Osteoblast (primary cell): ENCODE results near the gene CNOT6. TPM values are rescaled to one million over a fixed set of nuclear protein-coding genes. Genes with fewer than 3 reads are reported as not detected.

Source experiments
- DNase-seq: peaks from one replicate; pipeline ENCODE4 v3.0.0; 2011; ENCODE audit warnings: low spot score, mixed read lengths; ENCODE audit not compliant: insufficient read length; ENCODE audit errors: missing footprints
- H2AFZ ChIP-seq: 2 replicates; pipeline ENCODE4 v1.6.0; 2011; ENCODE audit warnings: mild to moderate bottlenecking, low read length
- H3K27ac ChIP-seq: 2 replicates; pipeline ENCODE4 v1.5.1; 2011; ENCODE audit warnings: mild to moderate bottlenecking, low read depth, low read length, moderate library complexity
- H3K27me3 ChIP-seq: 2 replicates; pipeline ENCODE4 v1.6.0; 2012; ENCODE audit warnings: mild to moderate bottlenecking, control low read depth, inconsistent platforms, low read length, moderate library complexity; ENCODE audit not compliant: insufficient read depth
- H3K36me3 ChIP-seq: 2 replicates; pipeline ENCODE4 v1.5.1; 2011; ENCODE audit warnings: mild to moderate bottlenecking, low read length, control low read depth, moderate library complexity; ENCODE audit not compliant: insufficient read depth
- H3K4me1 ChIP-seq: 2 replicates; pipeline ENCODE4 v1.5.1; 2011; ENCODE audit warnings: mild to moderate bottlenecking, low read length, control low read depth, moderate library complexity; ENCODE audit not compliant: insufficient read depth
- H3K4me2 ChIP-seq: 2 replicates; pipeline ENCODE4 v1.6.0; 2011; ENCODE audit warnings: mild to moderate bottlenecking, low read length; ENCODE audit not compliant: insufficient read depth
- H3K4me3 ChIP-seq: fragments of 200-600 bp; sonication (generic); 3 replicates; pipeline ENCODE4 v1.5.1; 2012; ENCODE audit warnings: mild to moderate bottlenecking, low read length, inconsistent platforms; ENCODE audit not compliant: insufficient read depth
- H3K79me2 ChIP-seq: 2 replicates; pipeline ENCODE4 v1.6.0; 2012; ENCODE audit warnings: mild to moderate bottlenecking, low read length, control low read depth, inconsistent platforms; ENCODE audit not compliant: insufficient read depth
- H3K9me3 ChIP-seq: 2 replicates; pipeline ENCODE4 v1.5.1; 2011; ENCODE audit warnings: low read depth, low read length, control low read depth
- H4K20me1 ChIP-seq: 2 replicates; pipeline ENCODE4 v1.6.0; 2012; ENCODE audit warnings: mild to moderate bottlenecking, low read length, control low read depth; ENCODE audit not compliant: insufficient read depth
- total RNA-seq: library from RNA; depleted of rRNA; stranded (reverse); fragments of >200 nt; gene quantifications from 2 replicates; pipeline ENCODE4 v1.2.3, GENCODE V29; 2012
- TF ChIP-seq, protein P1 (sequence below): IDR thresholded peaks from 2 replicates; pipeline ENCODE4 v1.5.1; 2011; ENCODE audit warnings: mild to moderate bottlenecking, low read depth, low read length, moderate library complexity; ENCODE audit errors: extremely low read depth

CNOT6 gene
- total RNA-seq, 1 donor: 8.3 TPM

- no peak for DNase-seq
- H3K79me2 ChIP-seq: no peaks in the 10 kb centered on the region
- H3K27me3 ChIP-seq: no peaks in the 10 kb centered on the region
- no peaks in the 10 kb centered on the region for H3K9me3 ChIP-seq
- H3K36me3 ChIP-seq: no peaks in the 10 kb centered on the region
- no peaks in the 10 kb centered on the region for H4K20me1 ChIP-seq
- H3K4me1 ChIP-seq: no peaks in the 10 kb centered on the region
- no peak overlapping the region for H3K4me3 ChIP-seq
- H3K4me2 ChIP-seq: no peak overlapping the region
- no peak overlapping the region for H3K27ac ChIP-seq
- TF ChIP-seq, protein P1, sequence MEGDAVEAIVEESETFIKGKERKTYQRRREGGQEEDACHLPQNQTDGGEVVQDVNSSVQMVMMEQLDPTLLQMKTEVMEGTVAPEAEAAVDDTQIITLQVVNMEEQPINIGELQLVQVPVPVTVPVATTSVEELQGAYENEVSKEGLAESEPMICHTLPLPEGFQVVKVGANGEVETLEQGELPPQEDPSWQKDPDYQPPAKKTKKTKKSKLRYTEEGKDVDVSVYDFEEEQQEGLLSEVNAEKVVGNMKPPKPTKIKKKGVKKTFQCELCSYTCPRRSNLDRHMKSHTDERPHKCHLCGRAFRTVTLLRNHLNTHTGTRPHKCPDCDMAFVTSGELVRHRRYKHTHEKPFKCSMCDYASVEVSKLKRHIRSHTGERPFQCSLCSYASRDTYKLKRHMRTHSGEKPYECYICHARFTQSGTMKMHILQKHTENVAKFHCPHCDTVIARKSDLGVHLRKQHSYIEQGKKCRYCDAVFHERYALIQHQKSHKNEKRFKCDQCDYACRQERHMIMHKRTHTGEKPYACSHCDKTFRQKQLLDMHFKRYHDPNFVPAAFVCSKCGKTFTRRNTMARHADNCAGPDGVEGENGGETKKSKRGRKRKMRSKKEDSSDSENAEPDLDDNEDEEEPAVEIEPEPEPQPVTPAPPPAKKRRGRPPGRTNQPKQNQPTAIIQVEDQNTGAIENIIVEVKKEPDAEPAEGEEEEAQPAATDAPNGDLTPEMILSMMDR: no peak
- no peak overlapping the region for H2AFZ ChIP-seq
Measured at GRCh38 chr5:180623411-180623834, 129.2 kb downstream of the CNOT6 start.

GRCh38 chr5:180623844-180624243 is 129.7 kb downstream of the CNOT6 start:
- Histone ChIP-seq H2AFZ (no peak overlapping the region), H3K27ac (no peak overlapping the region), H3K36me3 (no peaks in the 10 kb centered on the region), H3K4me1 (no peaks in the 10 kb centered on the region), H3K79me2 (no peaks in the 10 kb centered on the region), H4K20me1 (no peaks in the 10 kb centered on the region), H3K4me2 (no peak overlapping the region), H3K4me3 (no peak overlapping the region), H3K9me3 (no peaks in the 10 kb centered on the region), H3K27me3 (no peaks in the 10 kb centered on the region)
- TF ChIP-seq, protein P1: no peak
- no peak for DNase-seq

GRCh38 chr5:180624587-180624986 is 130.4 kb downstream of the CNOT6 start:
- H3K36me3 ChIP-seq: no peaks in the 10 kb centered on the region
- no peaks in the 10 kb centered on the region for H3K4me1 ChIP-seq
- TF ChIP-seq, protein P1: no peak
- no peak for DNase-seq
- no peaks in the 10 kb centered on the region for H4K20me1 ChIP-seq
- H2AFZ ChIP-seq: no peak overlapping the region
- H3K79me2 ChIP-seq: no peaks in the 10 kb centered on the region
- H3K9me3 ChIP-seq: no peaks in the 10 kb centered on the region
- no peaks in the 10 kb centered on the region for H3K27me3 ChIP-seq
- no peak overlapping the region for H3K4me2 ChIP-seq
- H3K27ac ChIP-seq: no peak overlapping the region
- no peak overlapping the region for H3K4me3 ChIP-seq

GRCh38 chr5:180625125-180625790 is 131.1 kb downstream of the CNOT6 start:
- DNase-seq: no peak
- no peaks in the 10 kb centered on the region for H4K20me1 ChIP-seq
- no peaks in the 10 kb centered on the region for H3K9me3 ChIP-seq
- H3K4me1 ChIP-seq: no peaks in the 10 kb centered on the region
- no peaks in the 10 kb centered on the region for H3K36me3 ChIP-seq
- H3K27ac ChIP-seq: no peak overlapping the region
- no peak overlapping the region for H2AFZ ChIP-seq
- no peak overlapping the region for H3K4me2 ChIP-seq
- no peaks in the 10 kb centered on the region for H3K79me2 ChIP-seq
- TF ChIP-seq, protein P1: no peak
- H3K27me3 ChIP-seq: no peaks in the 10 kb centered on the region
- H3K4me3 ChIP-seq: no peak overlapping the region
